SK-N-SH treated with all-trans-retinoic acid at 6 μM for 48 hours (cell line): Measurements from ENCODE around the gene PJA2.

ENCODE experiments used
- ARNTL ChIP-seq: fragments of 450-650 bp; formaldehyde crosslinking; IDR thresholded peaks from 2 replicates; pipeline ENCODE4 v1.5.0; 2020; ENCODE audit warnings: low read depth, mild to moderate bottlenecking, moderate library complexity, borderline replicate concordance
- CSDC2 ChIP-seq: fragments of 250-450 bp; sonication (Bioruptor Pico); IDR thresholded peaks from 2 replicates; pipeline ENCODE4 v1.5.0; 2020; ENCODE audit warnings: mild to moderate bottlenecking, moderate library complexity
- RARB ChIP-seq: fragments of 250-450 bp; sonication (Bioruptor Pico); IDR thresholded peaks from 2 replicates; pipeline ENCODE4 v1.8.0; 2021; ENCODE audit warnings: mild to moderate bottlenecking, moderate library complexity
- SNAI2 ChIP-seq: fragments of 250-450 bp; sonication (Bioruptor Pico); IDR thresholded peaks from 2 replicates; pipeline ENCODE4 v1.5.0; 2020; ENCODE audit warnings: mild to moderate bottlenecking, moderate library complexity
- TCF4 ChIP-seq: fragments of 250-450 bp; sonication (Bioruptor Pico); IDR thresholded peaks from 2 replicates; pipeline ENCODE4 v1.8.0; 2021; ENCODE audit warnings: mild to moderate bottlenecking, moderate library complexity, borderline replicate concordance
- TOX ChIP-seq: fragments of 250-450 bp; sonication (Bioruptor Pico); IDR thresholded peaks from 2 replicates; pipeline ENCODE4 v1.8.0; 2021; ENCODE audit warnings: mild to moderate bottlenecking, moderate library complexity, borderline replicate concordance
- ZFP3 ChIP-seq: fragments of 250-450 bp; sonication (Bioruptor Pico); IDR thresholded peaks from 2 replicates; pipeline ENCODE4 v1.5.0; 2020; ENCODE audit warnings: mild to moderate bottlenecking, moderate library complexity
- ZFP30 ChIP-seq: fragments of 450-650 bp; formaldehyde crosslinking; IDR thresholded peaks from 2 replicates; pipeline ENCODE4 v1.5.0; 2022; ENCODE audit warnings: mild to moderate bottlenecking, moderate library complexity
- ZNF70 ChIP-seq: fragments of 450-650 bp; formaldehyde crosslinking; IDR thresholded peaks from 2 replicates; pipeline ENCODE4 v1.5.0; 2020; ENCODE audit warnings: mild to moderate bottlenecking, moderate library complexity
- TF ChIP-seq, protein P1 (sequence below): fragments of 250-450 bp; sonication (Bioruptor Pico); IDR thresholded peaks from 2 replicates; pipeline ENCODE4 v1.5.1; 2020; ENCODE audit warnings: low read depth, mild to moderate bottlenecking, moderate library complexity
- TF ChIP-seq, protein P2 (sequence below): fragments of 250-450 bp; sonication (Bioruptor Pico); IDR thresholded peaks from 2 replicates; pipeline ENCODE4 v1.8.0; 2020; ENCODE audit warnings: mild to moderate bottlenecking, moderate library complexity, borderline replicate concordance

DNA sequence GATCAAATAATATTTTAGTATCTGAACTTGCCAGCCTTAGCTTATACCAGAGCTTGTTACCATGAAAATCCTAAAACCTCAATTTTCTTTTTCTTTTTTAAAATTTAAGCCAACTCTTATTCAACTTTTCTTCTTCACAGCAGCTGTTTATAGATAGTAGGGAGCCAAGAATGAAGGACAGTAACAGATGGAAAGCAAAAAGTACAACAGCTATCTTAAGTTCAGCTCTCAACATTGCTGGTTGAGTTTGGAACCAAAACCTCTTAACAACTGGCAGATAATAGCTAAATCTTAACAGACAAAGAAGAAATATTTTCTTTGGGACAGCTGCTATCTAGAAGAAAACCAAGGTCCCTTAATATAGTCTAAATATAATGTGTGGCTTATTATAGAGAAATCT lies 74.7 kb downstream of the PJA2 start:
- no peak for TF ChIP-seq TCF4 (CRISPR knock-in tag)
- TF ChIP-seq SNAI2 (CRISPR knock-in tag) = no peak
- TF ChIP-seq ZFP3 (CRISPR knock-in tag) = no peak
- TF ChIP-seq, protein P1, sequence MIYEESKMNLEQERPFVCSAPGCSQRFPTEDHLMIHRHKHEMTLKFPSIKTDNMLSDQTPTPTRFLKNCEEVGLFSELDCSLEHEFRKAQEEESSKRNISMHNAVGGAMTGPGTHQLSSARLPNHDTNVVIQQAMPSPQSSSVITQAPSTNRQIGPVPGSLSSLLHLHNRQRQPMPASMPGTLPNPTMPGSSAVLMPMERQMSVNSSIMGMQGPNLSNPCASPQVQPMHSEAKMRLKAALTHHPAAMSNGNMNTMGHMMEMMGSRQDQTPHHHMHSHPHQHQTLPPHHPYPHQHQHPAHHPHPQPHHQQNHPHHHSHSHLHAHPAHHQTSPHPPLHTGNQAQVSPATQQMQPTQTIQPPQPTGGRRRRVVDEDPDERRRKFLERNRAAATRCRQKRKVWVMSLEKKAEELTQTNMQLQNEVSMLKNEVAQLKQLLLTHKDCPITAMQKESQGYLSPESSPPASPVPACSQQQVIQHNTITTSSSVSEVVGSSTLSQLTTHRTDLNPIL (CRISPR knock-in tag) = no peak
- TF ChIP-seq ARNTL (CRISPR knock-in tag) = no peak
- no peak for TF ChIP-seq ZNF70 (CRISPR knock-in tag)
- no peak for TF ChIP-seq RARB
- TF ChIP-seq, protein P2, sequence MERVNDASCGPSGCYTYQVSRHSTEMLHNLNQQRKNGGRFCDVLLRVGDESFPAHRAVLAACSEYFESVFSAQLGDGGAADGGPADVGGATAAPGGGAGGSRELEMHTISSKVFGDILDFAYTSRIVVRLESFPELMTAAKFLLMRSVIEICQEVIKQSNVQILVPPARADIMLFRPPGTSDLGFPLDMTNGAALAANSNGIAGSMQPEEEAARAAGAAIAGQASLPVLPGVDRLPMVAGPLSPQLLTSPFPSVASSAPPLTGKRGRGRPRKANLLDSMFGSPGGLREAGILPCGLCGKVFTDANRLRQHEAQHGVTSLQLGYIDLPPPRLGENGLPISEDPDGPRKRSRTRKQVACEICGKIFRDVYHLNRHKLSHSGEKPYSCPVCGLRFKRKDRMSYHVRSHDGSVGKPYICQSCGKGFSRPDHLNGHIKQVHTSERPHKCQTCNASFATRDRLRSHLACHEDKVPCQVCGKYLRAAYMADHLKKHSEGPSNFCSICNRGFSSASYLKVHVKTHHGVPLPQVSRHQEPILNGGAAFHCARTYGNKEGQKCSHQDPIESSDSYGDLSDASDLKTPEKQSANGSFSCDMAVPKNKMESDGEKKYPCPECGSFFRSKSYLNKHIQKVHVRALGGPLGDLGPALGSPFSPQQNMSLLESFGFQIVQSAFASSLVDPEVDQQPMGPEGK (CRISPR knock-in tag) = no peak
- TF ChIP-seq TOX (CRISPR knock-in tag) = no peak
- no peak for TF ChIP-seq ZFP30
- no peak for TF ChIP-seq CSDC2 (CRISPR knock-in tag)
